Hypothalamus (tissue), 51 donors: ENCODE data around the gene GALNT16.
"Not testable (repeated sequence)": the region's sequence is repeated elsewhere in the genome, so short reads cannot be mapped to it uniquely, and the experiment has no call there.

ENCODE experiments used
- DNase-seq, 51 donors: peaks; one replicate each; lab custom pipeline; 2025; lab: John Stamatoyannopoulos, UW

The GALNT16 gene

DNA sequence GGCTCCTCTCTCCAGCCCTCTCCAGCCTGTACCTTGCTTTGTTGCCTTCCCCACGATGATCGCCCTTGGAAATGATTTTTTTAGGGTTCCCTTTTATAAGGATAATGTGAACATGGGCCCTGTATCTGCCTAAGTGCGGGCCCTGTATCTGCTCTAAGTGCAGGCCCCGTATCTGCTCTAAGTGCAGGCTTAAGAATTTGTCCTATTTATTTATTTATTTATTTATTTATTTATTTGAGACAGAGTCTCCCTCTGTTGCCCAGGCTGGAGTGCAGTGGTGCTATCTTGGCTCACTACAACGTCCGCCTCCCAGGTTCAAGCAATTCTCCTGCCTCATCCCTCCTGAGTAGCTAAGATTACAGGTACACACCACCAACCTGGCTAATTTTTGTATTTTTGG is 22.5 kb downstream of the GALNT16 start:
- no peak for DNase-seq

GRCh38 chr14:69284170-69284569 is 24.2 kb downstream of the GALNT16 start:
- DNase-seq: no peak

DNA sequence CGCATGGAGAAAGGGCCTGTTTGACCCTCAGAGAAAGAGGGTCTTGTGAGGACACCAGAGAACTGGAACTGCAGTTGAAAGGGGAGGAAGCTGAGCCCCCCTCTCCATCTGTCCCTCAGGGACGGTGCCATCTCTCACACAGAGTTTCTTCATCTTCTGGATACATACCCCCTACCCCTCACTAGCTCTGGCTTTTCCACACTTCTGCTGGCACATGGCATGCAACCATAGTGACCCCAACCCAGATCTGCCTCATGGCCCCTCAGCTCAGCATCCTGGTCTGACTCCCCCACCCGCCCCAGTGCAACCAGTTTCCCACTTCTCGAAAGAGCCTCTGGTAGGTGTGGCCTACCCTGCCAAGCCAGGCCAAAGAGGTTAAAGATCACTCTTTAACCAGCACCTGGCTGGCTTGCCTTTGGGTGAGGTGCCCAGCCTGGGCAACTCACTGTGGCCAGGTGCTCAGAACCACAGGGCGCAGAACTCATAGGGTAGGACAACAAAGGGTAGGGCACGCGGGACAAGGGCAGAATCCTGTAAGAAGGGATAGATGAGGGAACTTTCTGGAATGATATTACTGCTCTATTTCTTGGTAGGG is 25.8 kb downstream of the GALNT16 start:
- no peak for DNase-seq

DNA sequence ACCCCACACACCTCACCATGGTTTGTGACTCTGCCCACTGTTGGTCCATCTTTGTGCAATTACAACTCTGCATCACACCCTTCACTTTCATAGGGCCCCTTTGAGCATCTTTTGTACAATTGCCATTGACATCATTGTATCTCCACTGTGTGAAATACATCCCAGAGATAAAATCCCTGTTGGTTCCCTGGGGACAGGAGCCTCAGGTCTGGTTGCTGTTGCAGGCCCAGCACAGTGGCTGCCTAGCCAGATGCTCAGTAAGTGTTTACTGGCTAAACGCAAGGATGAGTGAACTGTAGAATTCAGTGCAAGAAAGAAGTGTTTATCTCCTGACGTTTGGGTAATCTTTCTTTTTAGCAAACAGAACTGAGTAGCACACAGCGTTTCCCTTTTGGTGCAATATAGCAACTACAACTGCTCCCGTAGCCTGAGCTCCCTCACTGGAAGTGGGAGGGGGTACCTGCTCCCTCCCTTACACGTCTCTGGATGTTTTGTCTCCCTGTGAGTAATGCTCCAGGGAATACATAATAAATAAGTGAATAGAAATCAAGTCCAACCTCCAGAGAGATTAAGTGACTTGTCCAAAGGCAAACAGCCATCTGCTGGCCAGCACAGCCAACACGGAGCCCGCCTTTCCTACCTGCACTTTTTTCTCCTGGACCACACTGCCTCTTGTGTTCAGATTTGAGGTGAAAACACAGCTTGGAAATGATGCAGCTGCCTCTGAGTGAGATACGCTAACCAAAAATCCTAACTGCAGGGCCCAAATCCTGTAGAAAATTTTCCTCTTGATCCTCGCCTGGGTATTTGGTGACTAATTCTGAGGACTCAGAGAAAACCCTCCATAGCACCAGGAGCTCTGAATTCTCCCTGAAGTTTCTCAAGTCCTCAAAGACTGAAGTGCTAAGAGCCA is 27.4 kb downstream of the GALNT16 start:
- DNase-seq: peak in 2 of 51 donors; percentile 45 to 49

DNA sequence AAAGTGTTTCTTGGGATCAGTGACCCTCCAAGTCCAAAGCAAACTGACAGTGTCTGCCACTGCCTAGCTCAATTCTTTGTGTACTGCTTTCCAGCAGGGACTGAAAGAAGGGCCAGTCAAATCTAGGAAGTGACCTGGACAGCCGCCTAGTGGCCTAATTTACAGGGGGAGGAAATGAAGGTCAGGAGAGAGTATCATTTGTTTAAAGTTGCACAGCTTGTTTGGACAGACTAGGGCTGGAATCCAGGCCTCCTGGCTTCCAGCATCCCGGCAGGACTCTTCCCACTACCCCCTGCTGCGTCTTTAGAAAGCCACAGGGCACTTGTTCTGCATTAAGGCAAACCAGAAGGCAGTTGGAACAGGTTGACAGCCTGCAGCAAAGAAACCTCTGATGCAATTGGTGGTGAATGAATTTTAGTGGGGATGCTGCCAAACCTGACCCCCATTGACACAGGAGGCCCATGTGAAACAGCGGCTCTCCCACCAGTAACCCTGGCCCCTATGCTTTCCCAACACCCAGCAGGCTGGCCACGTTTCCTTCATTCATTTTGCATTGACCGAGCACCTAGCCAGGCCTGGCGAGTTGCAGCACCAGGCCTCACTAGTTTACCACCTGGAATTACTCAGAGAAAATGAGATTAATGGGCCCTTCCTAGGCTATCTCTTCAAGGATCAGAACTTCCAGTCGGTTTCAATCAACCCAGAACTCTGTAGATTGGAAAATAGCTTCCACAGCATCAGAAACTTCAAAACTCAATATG is 28.2 kb downstream of the GALNT16 start:
- DNase-seq: peak in 21 of 51 donors; percentile 7 to 65 (median 44)

DNA sequence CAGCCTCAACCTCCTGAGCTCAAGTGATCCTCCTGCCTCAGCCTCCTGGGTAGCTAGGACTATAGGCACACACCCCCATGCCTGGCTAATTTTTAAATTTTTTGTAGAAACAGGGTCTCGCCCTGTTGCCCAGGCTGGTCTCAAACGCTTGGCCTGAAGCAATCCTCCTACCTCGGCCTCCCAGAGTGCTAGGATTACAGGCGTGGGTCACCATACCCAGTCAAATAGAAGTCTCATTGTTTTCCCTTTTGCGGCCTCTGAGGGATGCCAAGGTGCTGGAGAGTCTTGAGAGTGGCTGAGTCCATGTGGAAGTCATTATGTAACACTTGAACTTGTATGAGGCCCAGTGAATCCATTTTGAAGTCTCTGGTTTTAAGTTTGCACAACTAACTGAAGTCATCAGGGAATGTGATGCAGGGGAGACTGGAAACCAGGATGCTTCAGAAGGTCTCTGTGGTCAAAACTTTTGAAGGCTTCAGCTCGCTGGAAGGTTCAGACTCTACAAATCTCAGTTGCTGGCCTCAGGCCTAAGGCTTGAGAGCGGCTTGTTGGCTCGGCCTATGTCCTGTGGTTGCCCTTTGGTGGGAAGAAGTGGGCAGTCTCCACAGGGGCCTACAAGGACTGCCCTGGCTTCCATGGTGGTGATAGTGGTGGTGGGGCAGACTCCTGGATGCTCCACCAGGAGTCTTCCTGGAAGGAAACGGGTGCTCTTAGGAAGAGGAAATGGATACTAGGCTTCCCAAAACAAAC is 29.2 kb downstream of the GALNT16 start:
- DNase-seq: no peak

DNA sequence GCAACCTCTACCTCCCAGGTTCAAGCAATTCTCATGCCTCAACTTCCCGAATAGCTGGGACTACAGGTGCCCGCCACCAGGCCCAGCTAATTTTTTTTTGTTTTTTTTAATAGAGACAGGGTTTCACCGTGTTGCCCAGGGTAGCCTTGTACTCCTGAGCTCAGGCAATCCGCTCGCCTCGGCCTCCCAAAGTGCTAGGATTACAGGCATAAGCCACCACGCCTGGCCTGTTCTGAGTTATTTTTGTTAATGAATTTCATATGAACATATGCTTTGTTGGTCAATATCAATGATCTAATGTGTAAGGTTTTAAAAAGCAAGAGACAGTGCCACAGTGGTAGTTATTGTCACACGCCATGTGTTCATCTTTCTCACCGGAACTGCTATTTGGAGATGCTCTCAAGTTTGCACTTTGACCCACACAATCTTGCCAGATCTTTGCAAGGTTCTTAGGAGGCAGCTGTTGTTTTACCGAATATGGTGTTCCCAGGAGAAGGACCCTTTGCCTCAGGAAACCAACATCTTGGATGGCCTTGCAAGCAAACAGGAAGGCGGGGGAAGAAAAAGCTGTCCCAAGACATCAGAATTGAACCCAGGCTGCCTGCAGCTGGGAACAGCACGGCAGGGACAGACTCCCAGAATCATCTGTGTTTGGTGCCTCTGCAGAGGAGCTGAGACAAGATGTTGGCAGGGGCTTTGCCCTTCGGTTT is 30.0 kb downstream of the GALNT16 start:
- no peak for DNase-seq

DNA sequence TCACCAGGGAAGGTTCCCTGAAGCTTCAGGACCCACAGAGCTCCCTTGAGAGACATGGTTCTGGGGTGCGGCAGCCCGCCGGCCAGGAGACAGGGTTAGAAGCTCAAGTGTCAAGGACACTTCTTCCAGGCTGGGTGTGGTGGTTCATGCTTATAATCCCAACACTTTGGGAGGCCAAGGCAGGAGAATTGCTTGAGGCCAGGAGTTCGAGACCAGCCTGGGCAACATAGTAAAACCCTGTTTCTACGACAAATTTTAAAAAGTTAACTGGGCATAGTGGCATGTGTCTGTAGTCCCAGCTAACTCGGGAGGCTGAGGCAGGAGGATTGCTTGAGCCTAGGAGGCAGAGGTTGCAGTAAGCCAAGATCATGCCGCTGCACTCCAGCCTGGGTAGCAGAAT is 30.9 kb downstream of the GALNT16 start:
- DNase-seq: not testable (repeated sequence)

GRCh38 chr14:69291396-69291795 is 31.4 kb downstream of the GALNT16 start:
- DNase-seq: no peak

- no peak for DNase-seq
Observed at GRCh38 chr14:69291891-69292561, 32.1 kb downstream of the GALNT16 start.

GRCh38 chr14:69298131-69299071 is 38.4 kb downstream of the GALNT16 start:
- peak in 7 of 51 donors; percentile 13 to 47 (median 27) for DNase-seq

DNA sequence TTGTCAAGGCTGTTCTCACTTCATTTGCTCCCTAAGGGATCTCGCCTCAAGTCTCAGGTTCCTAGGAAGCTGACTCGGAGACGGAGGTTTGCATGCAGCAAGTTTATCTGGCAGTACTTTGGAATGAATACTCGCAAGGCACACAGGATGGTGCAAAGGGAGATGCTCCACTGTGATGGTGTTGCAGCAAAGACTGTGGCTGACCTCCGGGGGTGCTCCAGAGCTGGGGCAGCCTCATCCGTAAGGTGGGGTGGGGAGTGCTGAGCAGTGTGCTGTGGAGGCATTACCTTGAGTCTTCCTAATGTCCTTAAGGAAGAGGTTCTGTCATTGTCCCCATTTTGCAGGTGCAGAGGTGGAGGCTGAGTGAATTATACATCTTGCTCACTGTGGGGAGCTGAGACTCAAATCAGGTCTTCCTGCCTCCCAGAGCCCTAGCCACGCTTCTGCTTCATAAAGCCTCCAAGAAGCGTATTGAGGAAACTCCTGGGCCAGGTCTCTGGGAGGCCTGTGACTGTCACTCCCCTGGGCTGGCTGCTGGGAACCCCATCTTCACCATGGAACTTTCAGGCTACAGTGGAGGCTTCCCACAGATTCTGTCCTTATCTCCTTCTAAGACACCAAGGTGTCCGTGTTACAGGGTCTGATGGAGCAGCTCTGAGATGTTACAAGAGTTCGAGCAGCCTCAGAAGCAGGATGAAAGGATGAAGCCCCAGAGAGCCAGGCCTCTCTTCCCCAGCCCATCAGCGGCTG is 39.5 kb downstream of the GALNT16 start:
- no peak for DNase-seq

DNA sequence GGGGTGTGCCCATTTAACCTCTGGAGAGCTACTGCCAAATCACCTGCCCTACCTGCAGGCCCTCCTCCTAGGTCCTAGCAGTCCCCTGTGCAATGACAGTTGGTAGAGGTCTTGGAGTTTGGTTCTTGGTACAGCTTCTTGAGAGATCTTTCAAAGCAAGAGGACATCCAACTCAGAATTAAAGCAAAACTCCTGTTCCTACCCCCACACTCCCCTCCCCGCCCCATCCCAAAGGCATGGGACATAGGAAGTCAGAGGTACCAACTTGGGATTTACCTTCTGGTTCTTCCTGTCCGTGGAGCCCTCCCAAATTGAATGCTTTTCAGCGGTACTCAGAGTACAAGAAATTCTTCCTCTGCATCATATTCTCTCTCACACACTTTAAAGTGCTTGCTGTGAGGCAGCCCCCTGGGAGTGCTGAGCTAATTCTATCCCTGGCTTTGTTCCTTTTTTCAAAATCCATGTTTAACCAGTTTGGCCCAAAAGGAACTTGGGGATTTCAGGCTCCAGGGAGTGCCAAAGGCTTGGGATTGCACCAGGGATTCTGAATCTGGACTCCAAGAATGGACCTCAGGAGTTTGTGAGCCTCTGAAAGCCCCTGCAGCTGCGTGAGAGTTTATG is 40.8 kb downstream of the GALNT16 start:
- no peak for DNase-seq

GRCh38 chr14:69303086-69303485 is 43.1 kb downstream of the GALNT16 start:
- no peak for DNase-seq

- DNase-seq: peak in 28 of 51 donors; percentile 7 to 60 (median 27)
Observed at GRCh38 chr14:69312608-69313007, 52.6 kb downstream of the GALNT16 start.

- no peak for DNase-seq
Observed at GRCh38 chr14:69313176-69313575, 53.2 kb downstream of the GALNT16 start.

DNA sequence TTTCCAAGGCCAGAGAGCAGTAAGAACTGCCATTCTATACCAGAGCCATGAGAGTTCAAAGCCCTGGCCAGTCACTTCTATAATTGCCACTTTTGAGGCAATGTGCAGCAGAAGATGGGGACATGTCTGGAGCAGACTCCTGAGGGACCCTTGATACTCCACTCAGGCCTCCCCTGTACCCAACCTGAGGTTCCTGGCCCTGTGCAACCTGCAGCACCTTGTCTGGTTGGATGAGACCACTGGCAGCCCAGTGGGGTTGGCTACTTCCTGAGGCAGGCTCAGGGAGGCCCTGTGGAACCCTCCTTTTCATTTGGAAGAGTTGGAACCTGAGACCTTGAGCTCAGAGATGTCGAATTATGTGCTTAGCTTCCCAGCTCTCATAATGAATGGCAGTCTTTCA is 54.4 kb downstream of the GALNT16 start:
- DNase-seq: no peak
